ENCODE data around the gene PIP4K2C.

DNA sequence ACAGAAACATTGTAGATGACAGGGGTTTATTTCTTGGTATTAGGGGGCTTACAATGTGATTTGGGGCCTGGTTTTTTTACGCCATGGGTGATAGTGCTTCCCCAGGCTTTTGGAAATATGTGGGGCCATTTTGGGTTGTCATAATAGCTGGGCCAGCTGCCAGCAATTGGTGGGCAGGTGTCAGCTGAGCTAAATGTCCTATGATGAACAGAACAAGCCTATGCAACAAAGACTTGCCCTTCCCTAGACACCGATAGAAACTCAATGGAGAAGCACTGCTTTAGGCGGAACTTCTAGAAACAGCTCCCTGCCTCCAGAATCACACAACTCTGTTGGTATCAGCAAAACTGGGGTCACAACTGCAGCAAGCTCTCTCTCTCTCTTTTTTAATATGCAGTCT lies 47.1 kb downstream of the PIP4K2C start:
- TF ChIP-seq POLR2A (IDR thresholded peaks at IDR 0.05; ENCODE audit: low read depth, low read length) (no peak), POLR2AphosphoS5 (IDR thresholded peaks at IDR 0.05; ENCODE audit: low read depth, low read length) (no peak)

Measured in GM12892 (cell line).